Measurements from ENCODE around the gene KRTAP4-12. TPM values are rescaled to one million over a fixed set of nuclear protein-coding genes. Genes with fewer than 3 reads are reported as not detected.
"Not testable (repeated sequence)": the region's sequence is repeated elsewhere in the genome, so short reads cannot be mapped to it uniquely, and the experiment has no call there.

The KRTAP4-12 gene
- total RNA-seq, 4 donors from 2014 or later = not detected

DNA sequence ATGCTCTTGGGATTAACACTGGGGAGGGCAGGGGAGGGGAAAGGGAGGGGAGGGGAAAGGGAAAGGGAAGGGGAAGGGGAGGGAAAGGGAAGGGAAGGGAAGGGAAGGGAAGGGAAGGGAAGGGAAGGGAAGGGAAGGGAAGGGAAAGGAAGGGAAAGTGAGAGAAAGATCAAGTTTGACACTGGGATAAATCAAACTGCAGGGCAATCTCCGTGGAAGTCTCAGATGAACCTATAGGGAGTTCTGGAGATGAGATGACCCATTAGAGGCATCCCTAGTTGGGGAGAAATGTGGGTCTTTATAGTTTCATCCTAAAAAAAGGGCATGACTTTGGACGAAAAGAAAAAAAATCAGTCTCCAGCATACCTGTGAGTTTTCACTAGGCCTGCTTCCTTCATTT, 2.2 kb downstream of the KRTAP4-12 start:
- intact Hi-C loops (cut with DNase I) = no loop called here
- TF ChIP-seq, protein P1, sequence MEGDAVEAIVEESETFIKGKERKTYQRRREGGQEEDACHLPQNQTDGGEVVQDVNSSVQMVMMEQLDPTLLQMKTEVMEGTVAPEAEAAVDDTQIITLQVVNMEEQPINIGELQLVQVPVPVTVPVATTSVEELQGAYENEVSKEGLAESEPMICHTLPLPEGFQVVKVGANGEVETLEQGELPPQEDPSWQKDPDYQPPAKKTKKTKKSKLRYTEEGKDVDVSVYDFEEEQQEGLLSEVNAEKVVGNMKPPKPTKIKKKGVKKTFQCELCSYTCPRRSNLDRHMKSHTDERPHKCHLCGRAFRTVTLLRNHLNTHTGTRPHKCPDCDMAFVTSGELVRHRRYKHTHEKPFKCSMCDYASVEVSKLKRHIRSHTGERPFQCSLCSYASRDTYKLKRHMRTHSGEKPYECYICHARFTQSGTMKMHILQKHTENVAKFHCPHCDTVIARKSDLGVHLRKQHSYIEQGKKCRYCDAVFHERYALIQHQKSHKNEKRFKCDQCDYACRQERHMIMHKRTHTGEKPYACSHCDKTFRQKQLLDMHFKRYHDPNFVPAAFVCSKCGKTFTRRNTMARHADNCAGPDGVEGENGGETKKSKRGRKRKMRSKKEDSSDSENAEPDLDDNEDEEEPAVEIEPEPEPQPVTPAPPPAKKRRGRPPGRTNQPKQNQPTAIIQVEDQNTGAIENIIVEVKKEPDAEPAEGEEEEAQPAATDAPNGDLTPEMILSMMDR (IDR thresholded peaks at IDR 0.05) = no peak
- no peak for TF ChIP-seq POLR2A (IDR thresholded peaks at IDR 0.05)
- DNase-seq = no peak
- H3K4me3 ChIP-seq = no peak overlapping the region
- no peaks in the 10 kb centered on the region for H3K4me1 ChIP-seq
- H3K9me3 ChIP-seq = no peaks in the 10 kb centered on the region
- peaks cover 0 to 22% (median 0%) of the 10 kb centered on the region in 4 donors for H3K27me3 ChIP-seq
- 80 to 84% methylated on average over 2 of the region's 2 CpGs for WGBS, 2 donors
- no peaks in the 10 kb centered on the region for H3K36me3 ChIP-seq
- H3K27ac ChIP-seq = no peak overlapping the region

- intact Hi-C loops (cut with DNase I) = not testable (repeated sequence)
Observed at GRCh38 chr17:41119696-41120690, 4.0 kb downstream of the KRTAP4-12 start.

GRCh38 chr17:41118721-41119120, 5.3 kb downstream of the KRTAP4-12 start:
- intact Hi-C loops (cut with DNase I) = no loop called here
- WGBS, 2 donors = 66 to 83% methylated on average over 4 of the region's 4 CpGs
- no peaks in the 10 kb centered on the region for H3K4me1 ChIP-seq

More at GRCh38 chr17:41119696-41120690, 4.0 kb downstream of the KRTAP4-12 start:
- H3K36me3 ChIP-seq, H3K4me3 ChIP-seq, DNase-seq, H3K27ac ChIP-seq, H3K9me3 ChIP-seq, H3K4me1 ChIP-seq: not testable (repeated sequence)
- peaks cover 0 to 22% (median 0%) of the 10 kb centered on the region in 4 donors for H3K27me3 ChIP-seq
- WGBS, 2 donors = 48 to 55% methylated on average over 11 of the region's 11 CpGs

DNA sequence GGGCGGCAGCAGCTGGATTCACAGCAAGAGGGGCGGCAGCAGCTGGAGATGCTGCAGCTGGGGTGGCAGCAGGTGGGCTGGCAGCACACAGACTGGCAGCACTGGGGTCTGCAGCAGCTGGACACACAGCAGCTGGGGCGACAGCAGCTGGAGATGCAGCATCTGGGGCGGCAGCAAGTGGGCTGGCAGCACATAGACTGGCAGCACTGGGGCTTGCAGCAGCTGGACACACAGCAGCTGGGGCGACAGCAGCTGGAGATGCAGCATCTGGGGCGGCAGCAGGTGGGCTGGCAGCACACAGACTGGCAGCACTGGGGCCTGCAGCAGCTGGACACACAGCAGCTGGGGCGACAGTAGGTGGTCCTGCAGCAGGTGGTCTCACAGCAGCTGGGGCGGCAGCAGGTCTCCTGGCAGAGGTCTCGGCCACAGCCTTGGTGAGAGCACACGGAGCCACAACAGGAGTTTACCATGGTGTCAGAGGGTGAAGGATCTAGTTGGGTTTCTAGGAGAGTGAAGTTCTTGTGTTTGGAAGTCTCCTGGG, 6.1 kb downstream of the KRTAP4-12 start, which contains the start of gene KRTAP4-11:
Gene KRTAP4-11 (minus strand): TSS at position 528 of the 541 bp plus-strand sequence. CDS start 58 bp downstream, at position 470.
- H3K36me3 ChIP-seq; H3K4me3 ChIP-seq; H3K4me1 ChIP-seq; intact Hi-C loops (cut with DNase I); H3K9me3 ChIP-seq; DNase-seq; H3K27ac ChIP-seq: not testable (repeated sequence)
- peaks cover 0 to 26% (median 0%) of the 10 kb centered on the region in 4 donors for H3K27me3 ChIP-seq
- WGBS, 2 donors = 71 to 78% methylated on average over 7 to 10 of the region's 10 CpGs

More at GRCh38 chr17:41118721-41119120, 5.3 kb downstream of the KRTAP4-12 start:
- H3K4me3 ChIP-seq = no peak overlapping the region
- H3K27ac ChIP-seq = no peak overlapping the region
- no peaks in the 10 kb centered on the region for H3K36me3 ChIP-seq
- TF ChIP-seq, protein P1 (IDR thresholded peaks at IDR 0.05) = no peak
- no peak for TF ChIP-seq POLR2A (IDR thresholded peaks at IDR 0.05)
- no peaks in the 10 kb centered on the region for H3K9me3 ChIP-seq
- no peak for DNase-seq
- H3K27me3 ChIP-seq = peaks cover 0 to 30% (median 0%) of the 10 kb centered on the region in 4 donors

DNA sequence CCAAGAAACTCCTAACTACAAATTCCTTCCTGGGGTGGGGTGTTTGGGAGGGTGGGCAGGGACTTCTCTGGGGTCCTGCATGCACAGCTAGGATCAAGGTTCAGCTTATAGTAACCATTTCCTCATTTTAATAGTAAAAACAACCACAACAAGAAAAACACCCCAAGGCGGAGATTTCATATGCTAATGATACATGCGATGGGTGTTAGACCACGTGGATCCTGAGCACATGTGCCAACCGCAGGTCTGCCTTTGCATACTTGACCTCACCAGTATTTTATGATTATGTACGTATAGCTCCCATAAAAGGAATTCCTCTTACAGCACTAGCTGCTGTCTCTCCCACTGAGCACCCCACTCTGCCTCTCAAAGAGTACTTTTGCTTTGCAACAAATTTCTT, 7.7 kb downstream of the KRTAP4-12 start:
- H3K4me3 ChIP-seq = no peak overlapping the region
- no peaks in the 10 kb centered on the region for H3K36me3 ChIP-seq
- peaks cover 0 to 18% (median 0%) of the 10 kb centered on the region in 4 donors for H3K27me3 ChIP-seq
- no peak for TF ChIP-seq POLR2A (IDR thresholded peaks at IDR 0.05)
- TF ChIP-seq, protein P1 (IDR thresholded peaks at IDR 0.05) = no peak
- no peak for DNase-seq
- no peak overlapping the region for H3K27ac ChIP-seq
- 61 to 62% methylated on average over 5 of the region's 5 CpGs for WGBS, 2 donors
- H3K4me1 ChIP-seq = no peaks in the 10 kb centered on the region
- no peaks in the 10 kb centered on the region for H3K9me3 ChIP-seq
- intact Hi-C loops (cut with DNase I) = no loop called here
